HG03135 (cell line): ENCODE data around the gene LONRF2.

Experiments used
- ATAC-seq: cut with Tn5 transposase; IDR thresholded peaks from one replicate; pipeline ENCODE4 v1.9.1; 2021; ENCODE audit warnings: mild to moderate bottlenecking, moderate library complexity; ENCODE audit not compliant: unreplicated experiment

LONRF2 gene

GRCh38 chr2:100237770-100238169, 84.5 kb downstream of the LONRF2 start:
- ATAC-seq, result no peak

GRCh38 chr2:100237163-100237562, 85.1 kb downstream of the LONRF2 start:
- no peak for ATAC-seq

- ATAC-seq, result no peak
These were observed 86.1 kb downstream of the LONRF2 start for GRCh38 chr2:100236166-100236565.

GRCh38 chr2:100235581-100235980, 86.7 kb downstream of the LONRF2 start:
- ATAC-seq, result no peak

- ATAC-seq, result peak; percentile 94
These were observed 87.2 kb downstream of the LONRF2 start for GRCh38 chr2:100235098-100235497.

GRCh38 chr2:100234141-100234540, 88.2 kb downstream of the LONRF2 start:
- ATAC-seq, result no peak

- no peak for ATAC-seq
These were observed 89.2 kb downstream of the LONRF2 start for GRCh38 chr2:100233061-100233460.

GRCh38 chr2:100230754-100231153, 91.5 kb downstream of the LONRF2 start:
- ATAC-seq, result no peak

GRCh38 chr2:100228967-100229366, 93.3 kb downstream of the LONRF2 start:
- ATAC-seq, result no peak

- ATAC-seq, result no peak
These were observed 93.9 kb downstream of the LONRF2 start for GRCh38 chr2:100228415-100228814.

- ATAC-seq, result no peak
These were observed 97.2 kb downstream of the LONRF2 start for GRCh38 chr2:100224988-100225710.

GRCh38 chr2:100223502-100223901, 98.8 kb downstream of the LONRF2 start:
- ATAC-seq, result no peak
